Activated naive CD8-positive, alpha-beta T cell treated with anti-CD3 and anti-CD28 coated beads, Interleukin-2, amount 50 U/mL, for 16 hours (primary cell): ENCODE measurements around the gene EMC7.
"Not testable (repeated sequence)": the region's sequence is repeated elsewhere in the genome, so short reads cannot be mapped to it uniquely, and the experiment has no call there.

Experiments
- DNase-seq: peaks from one replicate; pipeline ENCODE4 v3.0.0-alpha.2; 2020; ENCODE audit warnings: low read depth, low spot score

The EMC7 gene

GRCh38 chr15:34101366-34102174 lies at the start of gene EMC7, which contains the start of gene PGBD4:
TSS of gene EMC7 (minus strand) at chr15:34101862. CDS start at chr15:34101839, 23 bp downstream.
TSS of gene PGBD4 (plus strand) at chr15:34102083. CDS start at chr15:34102532, 449 bp downstream.
- DNase-seq, result peak; percentile 95

GRCh38 chr15:34147371-34148140 lies 45.9 kb upstream of the EMC7 start:
- DNase-seq, result no peak

GRCh38 chr15:34133511-34133910 lies 31.8 kb upstream of the EMC7 start:
- DNase-seq, result no peak

- no peak for DNase-seq
Measured at GRCh38 chr15:34132881-34133280, 31.2 kb upstream of the EMC7 start.

GRCh38 chr15:34128898-34129297 lies 27.2 kb upstream of the EMC7 start:
- DNase-seq, result no peak

GRCh38 chr15:34126522-34126921 lies 24.9 kb upstream of the EMC7 start:
- no peak for DNase-seq

GRCh38 chr15:34125945-34126344 lies 24.3 kb upstream of the EMC7 start:
- no peak for DNase-seq

GRCh38 chr15:34124651-34125050 lies 23.0 kb upstream of the EMC7 start:
- DNase-seq, result no peak

- DNase-seq, result no peak
Measured at GRCh38 chr15:34122771-34123183, 21.1 kb upstream of the EMC7 start.

GRCh38 chr15:34121786-34122185 lies 20.1 kb upstream of the EMC7 start:
- DNase-seq, result not testable (repeated sequence)

- DNase-seq, result not testable (repeated sequence)
Measured at GRCh38 chr15:34120420-34120819, 18.8 kb upstream of the EMC7 start.

- no peak for DNase-seq
Measured at GRCh38 chr15:34119291-34119690, 17.6 kb upstream of the EMC7 start.

GRCh38 chr15:34116620-34117019 lies 15.0 kb upstream of the EMC7 start:
- no peak for DNase-seq

- no peak for DNase-seq
Measured at GRCh38 chr15:34114739-34115138, 13.1 kb upstream of the EMC7 start.

- DNase-seq, result no peak
Measured at GRCh38 chr15:34114215-34114614, 12.6 kb upstream of the EMC7 start.

GRCh38 chr15:34111488-34111887 lies 9.8 kb upstream of the EMC7 start:
- no peak for DNase-seq

- DNase-seq, result no peak
Measured at GRCh38 chr15:34109797-34110663, 8.4 kb upstream of the EMC7 start.

GRCh38 chr15:34107315-34107714 lies 5.7 kb upstream of the EMC7 start:
- DNase-seq, result no peak

- DNase-seq, result no peak
Measured at GRCh38 chr15:34106423-34106822, 4.8 kb upstream of the EMC7 start.

- DNase-seq, result no peak
Measured at GRCh38 chr15:34102175-34102925, 688 bp upstream of the EMC7 start.

- no peak for DNase-seq
Measured at GRCh38 chr15:34099914-34100313, 1.7 kb downstream of the EMC7 start.
